ENCODE measurements around the gene GPR143. TPM values are rescaled to one million over a fixed set of nuclear protein-coding genes. Genes with fewer than 3 reads are reported as not detected.

The GPR143 gene
- total and polyA plus RNA-seq, 2 experiments from 2014 or later, result 3.2 to 9.8 TPM

DNA sequence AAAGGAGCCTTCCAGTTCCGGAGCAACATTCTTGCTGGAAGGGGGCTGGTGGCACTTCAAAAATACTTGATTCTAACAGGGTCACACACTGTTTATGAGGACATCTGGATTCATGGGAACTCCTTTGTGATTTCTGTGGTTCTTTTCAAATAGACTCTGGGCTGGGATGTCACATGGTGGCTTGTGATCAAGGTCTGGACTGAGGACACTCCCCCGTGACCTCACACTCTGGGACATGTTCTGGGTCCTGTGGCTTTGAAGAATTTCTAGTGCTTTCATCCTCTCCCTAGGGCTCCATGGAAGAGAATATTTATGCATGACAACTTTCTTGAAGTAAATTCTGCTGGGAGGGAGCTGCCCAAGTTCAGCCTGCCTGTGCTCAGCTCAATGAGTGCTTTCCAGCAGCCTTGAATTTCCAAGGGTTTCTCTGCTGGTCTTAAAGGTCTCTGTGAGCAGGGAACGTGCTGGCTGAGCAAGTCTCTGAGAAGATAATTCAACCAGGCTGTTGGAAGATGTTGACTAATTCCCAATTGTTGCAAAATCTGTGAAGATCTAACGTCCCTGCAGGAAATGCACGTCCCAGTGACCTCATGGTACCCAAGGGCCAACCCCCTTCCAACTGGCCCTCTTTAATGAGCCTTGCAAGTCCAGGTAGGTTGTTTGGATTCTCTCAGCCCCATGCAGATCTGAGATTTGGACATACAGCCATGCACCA lies 36.3 kb downstream of the GPR143 start:
- WGBS (ENCODE audit: low lambda C conversion rate, missing lambda C conversion rate), result 72% methylated on average over 5 of the region's 5 CpGs
- Histone ChIP-seq H3K9me2 (replicated peaks; ENCODE audit: insufficient read depth) (no peaks in the 10 kb centered on the region), H3K36me3 (replicated peaks; ENCODE audit: insufficient read depth, low read depth) (no peaks in the 10 kb centered on the region), H3K27me3 (no peaks in the 10 kb centered on the region), H3K79me2 (no peaks in the 10 kb centered on the region), H3K4me3 (no peak overlapping the region), H2AFZ (no peak overlapping the region), H3K4me2 (no peak overlapping the region), H3K27ac (no peak overlapping the region), H4K20me1 (ENCODE audit: insufficient read depth, poor library complexity, severe bottlenecking) (no peaks in the 10 kb centered on the region), H3K9me3 (ENCODE audit: low read depth) (no peaks in the 10 kb centered on the region), H3K4me1 (ENCODE audit: insufficient read depth) (no peaks in the 10 kb centered on the region)
- DNase-seq (ENCODE audit: low spot score), result no peak
- no peak for TF ChIP-seq EZH2phosphoT487 (IDR thresholded peaks at IDR 0.05; ENCODE audit: low read depth, severe bottlenecking, unreplicated experiment)
- TF ChIP-seq EZH2 (IDR thresholded peaks at IDR 0.05; ENCODE audit: borderline replicate concordance), result no peak
- TF ChIP-seq, protein P1, sequence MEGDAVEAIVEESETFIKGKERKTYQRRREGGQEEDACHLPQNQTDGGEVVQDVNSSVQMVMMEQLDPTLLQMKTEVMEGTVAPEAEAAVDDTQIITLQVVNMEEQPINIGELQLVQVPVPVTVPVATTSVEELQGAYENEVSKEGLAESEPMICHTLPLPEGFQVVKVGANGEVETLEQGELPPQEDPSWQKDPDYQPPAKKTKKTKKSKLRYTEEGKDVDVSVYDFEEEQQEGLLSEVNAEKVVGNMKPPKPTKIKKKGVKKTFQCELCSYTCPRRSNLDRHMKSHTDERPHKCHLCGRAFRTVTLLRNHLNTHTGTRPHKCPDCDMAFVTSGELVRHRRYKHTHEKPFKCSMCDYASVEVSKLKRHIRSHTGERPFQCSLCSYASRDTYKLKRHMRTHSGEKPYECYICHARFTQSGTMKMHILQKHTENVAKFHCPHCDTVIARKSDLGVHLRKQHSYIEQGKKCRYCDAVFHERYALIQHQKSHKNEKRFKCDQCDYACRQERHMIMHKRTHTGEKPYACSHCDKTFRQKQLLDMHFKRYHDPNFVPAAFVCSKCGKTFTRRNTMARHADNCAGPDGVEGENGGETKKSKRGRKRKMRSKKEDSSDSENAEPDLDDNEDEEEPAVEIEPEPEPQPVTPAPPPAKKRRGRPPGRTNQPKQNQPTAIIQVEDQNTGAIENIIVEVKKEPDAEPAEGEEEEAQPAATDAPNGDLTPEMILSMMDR (IDR thresholded peaks at IDR 0.05; ENCODE audit: poor library complexity), result no peak

DNA sequence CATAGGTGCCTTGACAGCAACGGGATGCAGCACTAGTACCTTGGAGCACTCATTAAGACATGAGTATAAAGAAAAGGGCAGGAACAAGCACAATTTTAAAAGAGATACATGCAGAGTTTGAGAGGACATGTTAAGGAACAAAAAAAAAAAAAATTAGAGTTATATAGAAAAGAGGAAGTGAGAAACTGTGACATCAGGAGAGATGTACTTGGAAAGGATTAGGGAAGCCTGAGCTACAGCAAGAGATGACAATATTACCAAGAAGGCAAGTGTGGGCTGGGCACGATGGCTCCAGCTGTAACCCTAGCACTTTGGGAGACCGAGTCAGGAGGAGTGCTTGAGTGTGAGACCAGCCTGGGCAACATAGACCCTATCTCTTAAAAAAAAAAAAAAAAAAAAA lies 37.4 kb downstream of the GPR143 start:
- WGBS (ENCODE audit: low lambda C conversion rate, missing lambda C conversion rate), result 70% methylated on average over 3 of the region's 3 CpGs

DNA sequence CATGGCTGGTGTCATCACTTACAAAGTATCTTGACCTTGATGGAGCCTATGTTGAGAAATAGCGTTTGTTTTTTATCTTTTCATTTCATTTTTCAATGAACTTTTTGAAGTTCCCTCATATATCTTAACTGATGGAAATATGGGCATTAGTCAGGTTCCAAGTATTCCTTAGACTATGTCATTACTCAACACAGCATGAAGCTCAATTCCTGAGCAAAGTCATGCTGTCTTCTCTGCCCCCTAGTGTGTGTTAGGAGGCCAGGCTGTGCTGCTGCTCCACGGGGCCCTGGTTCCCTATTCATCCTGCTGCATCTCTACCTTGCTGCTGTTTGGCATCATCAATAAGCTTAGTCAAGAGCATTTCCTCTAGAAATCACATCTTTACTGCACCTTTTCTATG lies 40.9 kb downstream of the GPR143 start:
- H3K27me3 ChIP-seq, result no peaks in the 10 kb centered on the region
- H3K36me3 ChIP-seq (replicated peaks; ENCODE audit: insufficient read depth, low read depth), result no peaks in the 10 kb centered on the region
- no peak overlapping the region for H2AFZ ChIP-seq
- H3K9me3 ChIP-seq (ENCODE audit: low read depth), result no peaks in the 10 kb centered on the region
- no peak for DNase-seq (ENCODE audit: low spot score)
- no peak overlapping the region for H3K4me2 ChIP-seq
- TF ChIP-seq, protein P1 (IDR thresholded peaks at IDR 0.05; ENCODE audit: poor library complexity), result no peak
- no peak for TF ChIP-seq EZH2phosphoT487 (IDR thresholded peaks at IDR 0.05; ENCODE audit: low read depth, severe bottlenecking, unreplicated experiment)
- TF ChIP-seq EZH2 (IDR thresholded peaks at IDR 0.05; ENCODE audit: borderline replicate concordance), result no peak
- 48% methylated on average over 2 of the region's 2 CpGs for WGBS (ENCODE audit: low lambda C conversion rate, missing lambda C conversion rate)
- no peak overlapping the region for H3K4me3 ChIP-seq
- H3K4me1 ChIP-seq (ENCODE audit: insufficient read depth), result no peaks in the 10 kb centered on the region
- H3K9me2 ChIP-seq (replicated peaks; ENCODE audit: insufficient read depth), result no peaks in the 10 kb centered on the region
- no peaks in the 10 kb centered on the region for H4K20me1 ChIP-seq (ENCODE audit: insufficient read depth, poor library complexity, severe bottlenecking)
- no peaks in the 10 kb centered on the region for H3K79me2 ChIP-seq
- H3K27ac ChIP-seq, result no peak overlapping the region

More for the DNA sequence above, 37.4 kb downstream of the GPR143 start:
- no peaks in the 10 kb centered on the region for H3K79me2 ChIP-seq
- no peaks in the 10 kb centered on the region for H3K9me3 ChIP-seq (ENCODE audit: low read depth)
- TF ChIP-seq EZH2phosphoT487 (IDR thresholded peaks at IDR 0.05; ENCODE audit: low read depth, severe bottlenecking, unreplicated experiment), result no peak
- TF ChIP-seq EZH2 (IDR thresholded peaks at IDR 0.05; ENCODE audit: borderline replicate concordance), result no peak
- TF ChIP-seq, protein P1 (IDR thresholded peaks at IDR 0.05; ENCODE audit: poor library complexity), result no peak
- no peaks in the 10 kb centered on the region for H3K27me3 ChIP-seq
- no peaks in the 10 kb centered on the region for H3K4me1 ChIP-seq (ENCODE audit: insufficient read depth)
- DNase-seq (ENCODE audit: low spot score), result no peak
- H4K20me1 ChIP-seq (ENCODE audit: insufficient read depth, poor library complexity, severe bottlenecking), result no peaks in the 10 kb centered on the region
- no peak overlapping the region for H3K4me3 ChIP-seq
- H3K9me2 ChIP-seq (replicated peaks; ENCODE audit: insufficient read depth), result no peaks in the 10 kb centered on the region
- H3K27ac ChIP-seq, result no peak overlapping the region
- H3K36me3 ChIP-seq (replicated peaks; ENCODE audit: insufficient read depth, low read depth), result no peaks in the 10 kb centered on the region
- no peak overlapping the region for H3K4me2 ChIP-seq
- H2AFZ ChIP-seq, result no peak overlapping the region

All from hepatocyte (in vitro differentiated cells).